ENCODE results near the gene CD151. TPM values are rescaled to one million over a fixed set of nuclear protein-coding genes. Genes with fewer than 3 reads are reported as not detected.

CD151 gene
- 185 and 598 TPM in 2 replicates for total RNA-seq

GRCh38 chr11:832529-833113 is at the start of gene CD151:
TSS of gene CD151 (plus strand) at chr11:832952. CDS start at chr11:836070, 3,118 bp downstream.

GRCh38 chr11:789943-790342 is 42.8 kb upstream of the CD151 start, which contains the start of gene CEND1:
TSS of gene CEND1 (minus strand) at chr11:790090. CDS start at chr11:788576, 1,514 bp downstream.

GRCh38 chr11:798093-798713 is 34.5 kb upstream of the CD151 start, which contains the start of gene SLC25A22:
TSS of gene SLC25A22 (minus strand) at chr11:798281. CDS start at chr11:795006, 3,275 bp downstream.

GRCh38 chr11:809287-810039 is 23.3 kb upstream of the CD151 start, which contains the start of gene RPLP2:
TSS of gene RPLP2 (plus strand) at chr11:809967. CDS start at chr11:810235, 268 bp downstream.

GRCh38 chr11:818396-819128 is 14.2 kb upstream of the CD151 start, which contains the start of gene PNPLA2:
TSS of gene PNPLA2 (plus strand) at chr11:818914. CDS start at chr11:819719, 805 bp downstream.

GRCh38 chr11:827897-828192 is 4.9 kb upstream of the CD151 start, which contains the start of gene CRACR2B:
TSS of gene CRACR2B (plus strand) at chr11:827919. CDS start at chr11:828608, 689 bp downstream.

GRCh38 chr11:842370-843002 is 9.7 kb downstream of the CD151 start, which contains the start of the genes POLR2L and TSPAN4:
TSS of gene POLR2L (minus strand) at chr11:842529. CDS start at chr11:842508, 21 bp downstream.
TSS of gene TSPAN4 (plus strand) at chr11:842852. CDS start at chr11:850305, 7,453 bp downstream.

Small RNA genes within 50 kb of the gene (small RNA-seq; reads per million reads assigned to genes)
- not detected for gene SNORA52

Other genes with a start within 250 kb of the CD151 start
- gene IRF7, start 217.0 kb upstream of the CD151 start, total RNA-seq: 5.1 and 8.0 TPM in 2 replicates
- not detected in 2 replicates for gene CDHR5, start 208.0 kb upstream of the CD151 start, total RNA-seq
- not detected in 2 replicates for gene SCT, start 205.8 kb upstream of the CD151 start, total RNA-seq
- not detected in 2 replicates for gene DRD4, start 195.7 kb upstream of the CD151 start, total RNA-seq
- gene DEAF1, start 137.7 kb upstream of the CD151 start, total RNA-seq: 16.4 and 21.6 TPM in 2 replicates
- gene TMEM80, start 137.1 kb upstream of the CD151 start, total RNA-seq: 8.2 and 18.8 TPM in 2 replicates
- gene EPS8L2, start 126.7 kb upstream of the CD151 start, total RNA-seq: 258 and 411 TPM in 2 replicates
- gene TALDO1, start 85.5 kb upstream of the CD151 start, total RNA-seq: 111 and 190 TPM in 2 replicates
- gene GATD1, start 55.5 kb upstream of the CD151 start, total RNA-seq: 33.0 and 35.1 TPM in 2 replicates
- gene CEND1, start 42.9 kb upstream of the CD151 start, total RNA-seq: not detected in 2 replicates
- 11.4 and 15.2 TPM in 2 replicates for gene SLC25A22, start 34.7 kb upstream of the CD151 start, total RNA-seq
- 11.8 and 12.8 TPM in 2 replicates for gene PIDD1, start 27.7 kb upstream of the CD151 start, total RNA-seq
- 151 and 607 TPM in 2 replicates for gene RPLP2, start 23.0 kb upstream of the CD151 start, total RNA-seq
- 25.8 and 26.7 TPM in 2 replicates for gene PNPLA2, start 14.0 kb upstream of the CD151 start, total RNA-seq
- 1.2 and 1.6 TPM in 2 replicates for gene CRACR2B, start 5.0 kb upstream of the CD151 start, total RNA-seq
- 60.5 and 91.2 TPM in 2 replicates for gene POLR2L, start 9.6 kb downstream of the CD151 start, total RNA-seq
- 30.2 and 88.0 TPM in 2 replicates for gene TSPAN4, start 9.9 kb downstream of the CD151 start, total RNA-seq
- 43.6 and 52.9 TPM in 2 replicates for gene CHID1, start 77.9 kb downstream of the CD151 start, total RNA-seq
- gene AP2A2, start 92.9 kb downstream of the CD151 start, total RNA-seq: 73.9 and 81.3 TPM in 2 replicates
- gene MUC6, start 203.8 kb downstream of the CD151 start, total RNA-seq: not detected in 2 replicates
- gene MUC2, start 241.9 kb downstream of the CD151 start, total RNA-seq: not detected in 2 replicates

Data from placental epithelial cell (primary cell).